Endothelial cell of umbilical vein (primary cell): ENCODE measurements around the gene ULBP2.

Source experiments
- CTCF ChIP-seq, 2 donors: IDR thresholded peaks; 1 replicate in 1 of 2; 2 replicates in 1 of 2; pipeline ENCODE4 v1.5.1; 2011; ENCODE audit warnings: low read length in 2 of 2, mild to moderate bottlenecking in 2 of 2, moderate library complexity in 2 of 2, control low read depth in 1 of 2, inconsistent platforms in 1 of 2, low read depth in 1 of 2; ENCODE audit not compliant: insufficient read depth in 1 of 2; ENCODE audit errors: extremely low read depth in 1 of 2
- EZH2 ChIP-seq: IDR thresholded peaks from 2 replicates; pipeline ENCODE4 v1.6.1; 2012; ENCODE audit warnings: borderline replicate concordance, low read depth, mild to moderate bottlenecking, moderate library complexity, low read length, inconsistent platforms; ENCODE audit not compliant: severe bottlenecking
- JUN ChIP-seq: IDR thresholded peaks from 2 replicates; pipeline ENCODE4 v1.6.1; 2011; ENCODE audit warnings: borderline replicate concordance, low read depth; ENCODE audit not compliant: insufficient read length, insufficient read depth
- POLR2A ChIP-seq: IDR thresholded peaks from 2 replicates; pipeline ENCODE4 v1.6.1; 2012; ENCODE audit warnings: low read depth, mild to moderate bottlenecking, control low read depth, low read length
- POLR2AphosphoS5 ChIP-seq: IDR thresholded peaks from 2 replicates; pipeline ENCODE4 v1.6.1; 2012; ENCODE audit warnings: low read depth, mild to moderate bottlenecking, control low read depth, low read length, moderate library complexity; ENCODE audit not compliant: insufficient read depth

- TF ChIP-seq CTCF (IDR thresholded peaks at IDR 0.05; ENCODE audit: extremely low read depth in 1 of 2, insufficient read depth in 1 of 2, low read depth in 1 of 2, low read length in 2 of 2) (no peak), POLR2AphosphoS5 (no peak), JUN (no peak), EZH2 (no peak), POLR2A (no peak)
Measured at GRCh38 chr6:149905371-149905910, 36.4 kb upstream of the ULBP2 start.
